BJ (cell line): ENCODE measurements around the gene PPP1R9A. TPM values are rescaled to one million over a fixed set of nuclear protein-coding genes. Genes with fewer than 3 reads are reported as not detected.

Experiments used
- CTCF ChIA-PET: fragments of 350-600 bp; formaldehyde crosslinking; extraction: SDS; loops from one replicate; lab custom pipeline; 2021; ENCODE audit warnings: antibody characterized with exemption, inconsistent platforms; lab: Yijun Ruan, JAX
- POLR2A ChIA-PET: fragments of 300-600 bp; sonication (Branson Sonifier 250); formaldehyde crosslinking; extraction: SDS; loops from one replicate; lab custom pipeline; 2021; ENCODE audit warnings: antibody characterized with exemption; lab: Charles Lee
- DNase-seq: peaks from one replicate; pipeline ENCODE4 v3.0.0-alpha.2; 2011; ENCODE audit warnings: low read depth
- H3K27me3 ChIP-seq: 2 replicates; pipeline ENCODE4 v1.6.0; 2011; ENCODE audit warnings: low read length; ENCODE audit not compliant: control insufficient read depth, insufficient read depth
- H3K36me3 ChIP-seq: 2 replicates; pipeline ENCODE4 v1.5.1; 2011; ENCODE audit warnings: low read length; ENCODE audit not compliant: control insufficient read depth, insufficient read depth
- H3K4me3 ChIP-seq: 2 replicates; pipeline ENCODE4 v1.5.1; 2011; ENCODE audit warnings: low read depth, mild to moderate bottlenecking, control low read depth, low read length
- polyA plus RNA-seq: library from polyadenylated mRNA; depleted of rRNA; stranded (reverse); fragments of >200 nt; gene quantifications from 2 replicates; pipeline ENCODE4 v1.2.3, GENCODE V29; 2011
- TF ChIP-seq, protein P1 (sequence below): IDR thresholded peaks from 2 replicates; pipeline ENCODE4 v1.5.1; 2011; ENCODE audit warnings: low read depth, mild to moderate bottlenecking, control low read depth, inconsistent platforms, low read length, moderate library complexity; ENCODE audit not compliant: insufficient read depth

The PPP1R9A gene
- polyA plus RNA-seq, 1 experiment: 0.09 TPM

DNA sequence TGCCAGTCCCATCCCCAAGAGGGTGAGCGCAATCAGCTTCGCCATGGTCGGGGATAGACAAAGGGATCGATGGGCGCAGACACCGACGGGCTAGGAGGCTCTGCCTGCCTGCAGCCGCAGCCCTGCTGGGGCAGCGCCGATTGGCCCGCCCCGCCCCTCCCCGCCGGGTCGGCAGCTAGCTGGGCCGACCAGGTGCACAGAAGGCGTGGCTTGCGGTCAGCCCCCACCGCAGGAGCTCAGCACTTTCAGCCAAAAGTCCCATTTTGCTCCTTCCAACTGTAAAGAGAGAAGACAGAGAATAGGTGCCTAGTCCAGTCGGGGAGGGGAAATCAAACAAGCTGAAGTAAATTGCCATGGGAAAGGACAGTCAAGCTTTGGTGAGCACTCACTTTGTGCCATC lies 417.0 kb downstream of the PPP1R9A start, which contains the start of gene PON1:
Gene PON1, minus strand, starts transcription at position 102 of the 400 bp plus-strand sequence. Its CDS starts 57 bp downstream, at position 45.
- TF ChIP-seq, protein P1, sequence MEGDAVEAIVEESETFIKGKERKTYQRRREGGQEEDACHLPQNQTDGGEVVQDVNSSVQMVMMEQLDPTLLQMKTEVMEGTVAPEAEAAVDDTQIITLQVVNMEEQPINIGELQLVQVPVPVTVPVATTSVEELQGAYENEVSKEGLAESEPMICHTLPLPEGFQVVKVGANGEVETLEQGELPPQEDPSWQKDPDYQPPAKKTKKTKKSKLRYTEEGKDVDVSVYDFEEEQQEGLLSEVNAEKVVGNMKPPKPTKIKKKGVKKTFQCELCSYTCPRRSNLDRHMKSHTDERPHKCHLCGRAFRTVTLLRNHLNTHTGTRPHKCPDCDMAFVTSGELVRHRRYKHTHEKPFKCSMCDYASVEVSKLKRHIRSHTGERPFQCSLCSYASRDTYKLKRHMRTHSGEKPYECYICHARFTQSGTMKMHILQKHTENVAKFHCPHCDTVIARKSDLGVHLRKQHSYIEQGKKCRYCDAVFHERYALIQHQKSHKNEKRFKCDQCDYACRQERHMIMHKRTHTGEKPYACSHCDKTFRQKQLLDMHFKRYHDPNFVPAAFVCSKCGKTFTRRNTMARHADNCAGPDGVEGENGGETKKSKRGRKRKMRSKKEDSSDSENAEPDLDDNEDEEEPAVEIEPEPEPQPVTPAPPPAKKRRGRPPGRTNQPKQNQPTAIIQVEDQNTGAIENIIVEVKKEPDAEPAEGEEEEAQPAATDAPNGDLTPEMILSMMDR: no peak
- CTCF ChIA-PET: interaction anchor here (0.6 kb wide), 1 partner anchor 14 kb away, joined by 3 read pairs; no protein-coding TSS in a partner anchor
- H3K36me3 ChIP-seq: no peaks in the 10 kb centered on the region

DNA sequence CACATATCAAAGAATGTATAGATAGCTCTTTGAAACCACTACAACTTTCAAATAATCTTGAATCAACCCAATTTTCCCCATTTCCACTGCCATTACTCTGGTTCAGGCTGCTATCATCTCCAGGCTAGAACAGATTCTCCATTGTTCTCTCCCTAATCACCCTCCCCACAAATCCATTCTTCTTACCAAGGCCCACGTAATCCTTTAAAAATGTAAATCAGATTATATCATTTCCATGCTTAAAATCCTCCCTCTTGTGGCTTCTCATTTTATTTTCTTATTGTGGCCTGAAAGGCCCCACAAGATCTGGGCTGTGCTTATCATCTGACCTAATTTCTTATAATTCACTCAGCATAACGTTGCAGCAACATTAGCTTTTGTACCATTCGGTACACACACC lies 420.0 kb downstream of the PPP1R9A start:
- Histone ChIP-seq H3K4me3 (no peak overlapping the region), H3K27me3 (0 out of 2 replicates have a peak, but pooled peaks cover 2% of the 10 kb centered on the region), H3K36me3 (no peaks in the 10 kb centered on the region)
- CTCF ChIA-PET: interaction anchor here (0.6 kb wide), 1 partner anchor 149 kb away, joined by 3 read pairs; no protein-coding TSS in a partner anchor
- no peak for DNase-seq
- POLR2A ChIA-PET: no interaction called here
- TF ChIP-seq, protein P1: no peak

More for the DNA sequence above, 417.0 kb downstream of the PPP1R9A start, which contains the start of gene PON1:
- Histone ChIP-seq H3K4me3 (no peak within 1 kb of the TSS), H3K27me3 (0 out of 2 replicates have a peak, but pooled peaks cover 2% of the 10 kb centered on the region)
- POLR2A ChIA-PET: no interaction called here
- DNase-seq: no peak

DNA sequence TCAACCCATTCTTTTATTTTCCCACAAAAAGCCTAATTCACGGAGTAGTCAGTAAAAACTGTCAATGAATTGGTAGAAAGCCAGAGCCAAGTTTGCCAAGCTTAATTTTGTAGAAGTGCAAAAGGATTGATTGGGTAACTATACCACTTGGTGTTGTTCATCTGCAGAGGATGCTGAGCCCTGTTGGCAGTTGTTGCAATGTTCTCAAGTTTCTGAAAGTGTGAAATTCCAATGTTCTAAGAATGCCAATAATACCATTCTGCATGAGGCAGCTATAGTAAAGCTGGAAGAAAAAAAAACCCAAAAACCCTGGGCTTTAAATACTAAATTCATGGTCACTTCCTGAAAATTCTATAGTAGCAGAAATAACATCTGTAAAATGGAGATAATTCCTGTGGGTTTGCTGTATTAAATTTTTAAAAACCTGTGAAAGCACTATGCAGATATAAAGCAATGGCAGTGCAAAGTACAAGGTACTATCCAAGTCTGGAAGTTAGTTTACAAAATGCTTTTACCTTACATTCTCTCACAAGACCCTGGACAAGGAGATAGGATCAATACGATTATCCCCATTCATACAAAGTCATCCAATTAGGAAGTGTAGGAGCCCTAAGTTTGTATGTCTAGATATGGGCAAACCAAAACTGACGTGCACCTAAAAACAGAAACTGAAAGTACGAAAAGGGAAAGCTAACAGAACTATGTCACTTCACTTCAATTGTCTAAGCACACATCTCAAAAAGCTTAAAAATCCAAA lies 423.0 kb downstream of the PPP1R9A start:
- ChIA-PET POLR2A (no interaction called here), CTCF (interaction anchor here (0.9 kb wide), 1 partner anchor 197 kb away, joined by 4 read pairs; no protein-coding TSS in a partner anchor)
- TF ChIP-seq, protein P1: no peak
- no peaks in the 10 kb centered on the region for H3K36me3 ChIP-seq
- H3K4me3 ChIP-seq: no peak overlapping the region
- no peaks in the 10 kb centered on the region for H3K27me3 ChIP-seq
- no peak for DNase-seq

DNA sequence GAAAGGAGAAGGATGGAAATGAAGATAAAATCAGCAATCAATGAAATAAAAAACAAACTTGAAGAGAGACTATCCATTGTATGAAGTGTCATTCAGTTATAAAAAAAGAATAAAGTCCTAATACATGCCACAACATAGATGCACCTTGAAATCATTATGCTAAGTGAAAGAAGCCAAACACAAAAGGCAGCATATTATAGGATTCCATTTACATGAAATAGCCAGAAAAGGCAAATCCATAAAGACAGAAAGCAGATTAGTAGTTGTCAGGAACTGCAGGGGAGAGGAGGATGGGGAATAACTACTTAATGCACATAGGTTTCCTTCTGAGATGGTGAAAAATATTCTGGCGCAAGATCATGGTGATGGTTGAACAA lies 423.6 kb downstream of the PPP1R9A start:
- Histone ChIP-seq H3K4me3 (no peak overlapping the region), H3K27me3 (no peaks in the 10 kb centered on the region), H3K36me3 (no peaks in the 10 kb centered on the region)
- POLR2A ChIA-PET: no interaction called here
- no peak for DNase-seq
- TF ChIP-seq, protein P1: no peak
- CTCF ChIA-PET: interaction anchor here (0.9 kb wide), 1 partner anchor 197 kb away, joined by 4 read pairs; no protein-coding TSS in a partner anchor

DNA sequence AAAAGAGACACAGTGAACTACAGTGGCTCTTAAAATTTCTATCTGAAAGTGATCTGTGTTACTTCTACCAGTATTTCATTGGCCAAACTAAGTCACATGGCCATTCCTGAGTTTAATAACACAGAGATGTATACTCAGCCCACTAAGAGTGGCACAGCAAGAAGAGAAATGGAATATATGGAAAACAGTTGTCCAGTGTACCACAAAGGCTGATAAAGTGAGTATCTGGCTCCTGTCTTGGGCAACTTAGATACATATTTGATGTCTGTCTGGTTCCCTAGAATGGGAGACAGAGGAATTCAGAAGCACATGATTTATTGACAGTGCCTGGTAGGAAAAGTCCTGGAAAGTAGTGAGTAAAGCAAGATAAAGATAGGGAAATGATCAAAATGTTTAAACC lies 427.1 kb downstream of the PPP1R9A start:
- Histone ChIP-seq H3K27me3 (no peaks in the 10 kb centered on the region), H3K4me3 (no peak overlapping the region), H3K36me3 (no peaks in the 10 kb centered on the region)
- CTCF ChIA-PET: interaction anchor here (1.3 kb wide), 1 partner anchor 142 kb away, joined by 3 read pairs; no protein-coding TSS in a partner anchor
- POLR2A ChIA-PET: no interaction called here
- DNase-seq: no peak
- TF ChIP-seq, protein P1: no peak
